ENCODE data around the gene TMEM41A.

TMEM41A gene

DNA sequence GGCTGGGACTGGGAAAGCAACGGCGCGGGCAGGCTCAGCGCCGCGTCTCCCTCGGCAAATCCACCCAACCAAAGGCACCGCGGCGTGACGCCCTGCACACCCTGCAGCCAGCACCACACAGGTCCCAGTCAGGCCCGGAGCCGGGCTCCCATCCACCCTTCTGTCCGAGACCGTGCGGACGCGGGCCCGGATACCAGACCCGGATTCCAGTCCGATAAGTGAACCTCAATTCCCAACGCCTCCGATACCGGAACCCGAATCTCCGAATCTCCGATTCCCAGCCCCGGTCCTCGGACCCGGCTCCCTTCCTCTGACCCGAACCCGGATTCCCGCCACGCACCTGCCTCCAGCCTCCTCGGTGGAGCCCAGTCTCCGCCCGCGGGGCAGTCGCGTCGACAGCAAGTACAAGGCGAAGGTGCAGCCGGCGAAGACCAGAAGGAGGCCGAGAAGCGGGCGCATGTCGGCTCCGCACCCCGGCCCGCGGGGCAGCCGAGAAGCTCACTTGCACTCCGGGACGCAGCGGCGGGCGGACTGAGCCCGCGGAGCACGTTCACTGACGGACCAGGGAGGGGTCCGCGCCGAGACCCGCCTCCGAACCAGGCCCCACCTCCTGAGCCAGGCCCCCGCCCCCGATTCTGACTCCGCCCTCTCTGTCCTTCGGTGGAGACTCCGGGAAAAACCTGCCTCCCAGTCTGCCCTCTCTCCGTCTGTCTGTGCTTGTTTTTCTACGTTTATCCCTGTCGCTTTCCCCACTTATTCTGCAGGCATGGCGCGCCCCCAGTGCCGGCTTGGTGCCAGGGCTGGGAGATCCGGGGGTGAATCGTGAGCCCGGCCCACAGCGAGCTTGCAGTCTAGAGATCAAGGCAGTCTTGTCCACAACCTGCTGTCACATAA lies at the start of gene TMEM41A:
Gene TMEM41A, minus strand, starts transcription at position 533 of the 894 bp plus-strand sequence. Its CDS starts 74 bp downstream, at position 459.
- DNase-seq (ENCODE audit: low read depth): peak; percentile 68

GRCh38 chr3:185540695-185541094 lies 41.9 kb upstream of the TMEM41A start:
- DNase-seq (ENCODE audit: low read depth): no peak

GRCh38 chr3:185539934-185540333 lies 41.1 kb upstream of the TMEM41A start:
- DNase-seq (ENCODE audit: low read depth): no peak

DNA sequence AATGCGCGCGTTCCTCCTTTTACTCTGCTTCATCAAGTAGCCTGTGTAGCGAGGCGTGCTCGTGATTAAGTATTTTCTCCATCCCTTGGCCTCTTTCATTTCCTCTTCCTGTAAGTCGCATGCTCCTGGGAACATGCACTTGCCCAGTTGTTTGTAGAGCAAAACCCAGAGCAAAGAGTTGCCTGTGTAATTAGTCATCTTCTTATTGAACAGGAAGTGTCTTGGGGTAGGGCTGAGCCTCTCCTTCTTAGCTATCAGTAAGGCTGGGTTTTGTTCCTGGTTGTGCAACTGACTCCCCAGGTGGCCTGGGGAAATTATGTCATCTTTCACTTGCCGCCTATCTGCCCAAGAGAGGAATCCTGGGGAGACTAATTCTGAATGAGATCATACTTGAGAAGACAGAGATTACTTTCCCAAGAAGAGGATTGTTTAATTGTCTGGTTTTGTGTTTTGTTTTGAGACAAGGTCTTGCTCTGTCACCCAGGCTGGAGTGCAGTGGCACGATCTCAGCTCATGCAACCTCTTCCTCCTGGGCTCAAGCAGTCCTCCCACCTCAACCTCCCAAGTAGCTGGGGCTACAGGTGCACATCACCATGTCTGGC lies 38.6 kb upstream of the TMEM41A start:
- DNase-seq (ENCODE audit: low read depth): no peak

DNA sequence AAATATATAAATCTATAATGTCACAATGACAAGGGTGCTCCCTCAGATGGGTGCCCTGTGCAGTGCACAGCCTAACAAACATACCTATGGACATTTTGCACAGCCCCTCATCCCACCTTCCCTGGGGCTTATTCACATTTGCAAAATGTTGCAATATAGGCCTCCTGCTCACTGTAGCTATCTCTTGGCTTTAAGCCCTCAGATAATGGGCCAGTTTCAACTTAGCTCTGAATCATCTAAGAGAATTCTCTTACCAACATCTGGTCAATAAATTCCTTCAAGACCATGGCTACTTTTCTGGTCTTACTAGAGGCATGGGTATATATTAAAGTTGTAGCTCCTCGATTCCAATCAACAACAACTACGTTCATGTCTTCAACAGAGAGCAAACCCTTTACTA lies 35.7 kb upstream of the TMEM41A start:
- no peak for DNase-seq (ENCODE audit: low read depth)

- DNase-seq (ENCODE audit: low read depth): no peak
Measured at GRCh38 chr3:185532901-185533300, 34.1 kb upstream of the TMEM41A start.

DNA sequence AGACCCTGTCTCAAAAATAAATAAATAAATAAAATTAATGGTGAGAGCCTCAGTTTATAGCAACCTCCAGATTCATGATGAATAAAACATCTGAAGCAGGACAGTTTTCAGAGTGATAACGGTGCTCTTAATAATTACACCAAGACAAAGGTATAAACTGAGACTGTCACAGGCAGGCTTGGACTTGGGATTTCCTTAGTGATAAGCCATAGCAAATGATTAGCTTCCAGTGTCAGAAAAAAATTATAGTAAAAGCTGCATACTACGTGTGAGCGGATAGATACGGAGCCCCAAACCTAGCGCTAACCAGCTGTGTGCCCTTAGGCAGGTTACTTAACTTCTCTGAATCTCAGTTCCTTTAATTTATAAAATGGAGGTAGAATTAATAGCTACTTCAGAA lies 32.0 kb upstream of the TMEM41A start:
- DNase-seq (ENCODE audit: low read depth): no peak

DNA sequence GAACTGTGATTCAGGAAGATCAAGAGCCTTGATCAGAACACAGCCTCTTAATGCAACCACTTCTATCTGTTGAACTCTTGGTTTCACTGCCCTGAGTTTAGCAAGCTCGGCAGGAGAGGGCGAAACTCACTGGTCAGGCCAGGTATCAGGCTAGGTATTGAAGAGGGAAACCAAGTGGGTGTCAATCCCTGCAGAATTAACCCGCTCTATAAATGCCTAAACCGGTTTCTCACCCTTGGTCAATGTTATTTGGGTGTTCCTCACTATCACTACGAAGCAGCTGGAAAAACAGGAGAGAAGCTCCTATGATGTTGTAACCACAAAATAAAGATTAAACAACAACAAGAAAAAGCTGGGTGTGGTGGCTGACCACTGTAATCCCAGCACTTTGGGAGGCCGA lies 29.7 kb upstream of the TMEM41A start:
- DNase-seq (ENCODE audit: low read depth): no peak

- DNase-seq (ENCODE audit: low read depth): no peak
Measured at GRCh38 chr3:185527364-185527763, 28.5 kb upstream of the TMEM41A start.

DNA sequence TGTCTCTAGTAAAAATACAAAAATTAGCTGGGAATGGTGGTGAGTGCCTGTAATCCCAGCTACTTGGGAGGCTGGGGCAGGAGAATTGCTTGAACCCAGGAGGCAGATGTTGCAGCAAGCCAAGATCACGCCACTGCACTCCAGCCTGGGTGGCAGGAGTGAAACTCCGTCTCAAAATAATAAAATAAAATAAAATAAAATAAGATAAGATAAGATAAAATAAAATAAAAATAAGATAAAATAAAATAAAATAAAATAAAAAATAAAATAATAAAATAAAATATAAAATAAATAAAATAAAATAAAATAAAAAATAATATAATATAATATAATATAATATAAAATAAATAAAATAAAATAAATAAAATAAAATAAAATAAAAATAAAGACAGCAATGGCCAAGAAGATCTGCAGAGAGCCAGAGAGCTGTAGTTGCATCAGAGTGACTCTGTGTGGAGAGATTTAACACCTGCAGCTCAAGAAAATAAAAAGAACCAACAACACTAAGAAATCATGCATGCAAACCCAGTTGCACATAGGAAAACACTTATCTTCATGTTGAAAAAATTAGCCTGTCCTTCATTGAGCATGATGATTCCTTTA lies 27.6 kb upstream of the TMEM41A start:
- DNase-seq (ENCODE audit: low read depth): no peak

- no peak for DNase-seq (ENCODE audit: low read depth)
Measured at GRCh38 chr3:185521349-185522138, 22.7 kb upstream of the TMEM41A start.

DNA sequence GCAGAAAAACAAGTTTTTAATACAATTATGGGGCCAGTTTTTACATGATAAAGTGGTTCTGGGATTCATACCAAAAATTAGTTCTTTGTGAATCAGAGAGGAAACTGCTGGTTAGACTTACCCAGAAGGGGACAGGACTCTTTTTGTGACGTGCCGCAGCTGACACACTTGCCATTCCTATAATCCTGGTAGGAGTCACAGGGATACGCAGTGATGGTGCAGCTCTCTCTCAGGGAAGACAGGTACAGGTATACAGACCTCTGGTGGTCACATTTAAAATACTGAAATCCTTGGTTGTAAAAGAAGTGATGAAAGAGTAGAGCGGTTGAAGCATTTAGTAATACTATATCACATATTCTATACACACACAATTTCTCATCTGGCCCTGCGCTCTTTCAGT lies 20.2 kb upstream of the TMEM41A start:
- no peak for DNase-seq (ENCODE audit: low read depth)

- no peak for DNase-seq (ENCODE audit: low read depth)
Measured at GRCh38 chr3:185517387-185518130, 18.7 kb upstream of the TMEM41A start.

GRCh38 chr3:185511711-185512110 lies 12.9 kb upstream of the TMEM41A start:
- DNase-seq (ENCODE audit: low read depth): no peak

DNA sequence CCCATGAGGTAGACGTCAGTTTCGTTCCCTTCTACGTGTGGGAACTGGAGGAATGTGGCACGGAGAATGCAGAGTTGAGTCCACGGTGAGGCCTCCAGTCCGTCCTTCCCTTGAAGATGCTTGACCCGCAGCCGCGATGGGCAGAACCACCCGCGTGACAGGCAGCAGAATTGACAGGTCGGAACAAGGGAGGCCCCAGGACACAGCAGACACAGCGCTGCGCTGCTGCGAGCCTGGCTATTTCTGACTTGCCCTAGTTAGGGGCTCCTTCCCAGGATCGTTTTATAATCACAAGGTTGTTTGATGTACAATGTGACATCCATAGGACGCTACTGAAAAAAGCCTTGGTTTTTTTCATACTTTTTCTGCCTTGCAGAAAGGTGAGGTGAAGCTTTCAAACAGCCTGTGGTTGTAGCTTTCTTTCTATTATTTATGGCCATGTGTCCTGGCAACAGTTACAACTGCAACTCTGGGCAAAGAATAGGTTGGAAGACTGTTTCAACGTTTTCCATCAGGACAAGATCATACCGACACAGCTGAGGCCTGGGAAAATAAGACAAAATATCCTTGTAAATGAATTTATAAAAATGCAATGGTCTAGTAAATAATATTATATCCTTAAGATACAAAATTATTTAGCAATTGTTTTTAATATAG lies 9.6 kb upstream of the TMEM41A start:
- DNase-seq (ENCODE audit: low read depth): no peak

GRCh38 chr3:185507883-185508282 lies 9.0 kb upstream of the TMEM41A start:
- no peak for DNase-seq (ENCODE audit: low read depth)

- no peak for DNase-seq (ENCODE audit: low read depth)
Measured at GRCh38 chr3:185504636-185505035, 5.8 kb upstream of the TMEM41A start.

GRCh38 chr3:185503521-185503920 lies 4.7 kb upstream of the TMEM41A start:
- DNase-seq (ENCODE audit: low read depth): no peak

GRCh38 chr3:185502987-185503386 lies 4.2 kb upstream of the TMEM41A start:
- DNase-seq (ENCODE audit: low read depth): no peak

- DNase-seq (ENCODE audit: low read depth): no peak
Measured at GRCh38 chr3:185490241-185490640, 8.6 kb downstream of the TMEM41A start.

DNA sequence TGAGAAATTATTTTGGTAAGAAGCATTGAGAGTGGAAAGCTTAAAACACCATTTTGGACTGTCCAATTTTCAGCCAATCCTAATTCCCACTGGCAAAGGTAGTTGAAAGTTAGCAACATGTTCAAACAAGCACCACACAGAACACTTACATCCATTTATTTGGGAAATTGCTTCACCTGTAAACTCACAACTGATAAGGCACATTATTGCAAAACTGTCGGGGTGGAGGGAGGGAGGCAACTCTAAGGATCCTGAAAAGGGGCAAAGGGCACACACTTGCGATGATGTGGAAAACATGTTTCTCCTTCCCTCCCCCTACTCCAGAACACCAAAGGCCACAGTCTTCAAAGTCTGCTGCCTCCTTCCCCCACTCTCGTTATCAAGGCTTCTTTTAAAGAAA lies 9.4 kb downstream of the TMEM41A start:
- no peak for DNase-seq (ENCODE audit: low read depth)
